Activated CD8-positive, alpha-beta memory T cell treated with anti-CD3 and anti-CD28 coated beads, Interleukin-2, amount 50 U/mL, for 48 hours (primary cell): ENCODE results near the gene UGT1A5.

ENCODE experiments used
- DNase-seq: peaks from one replicate; pipeline ENCODE4 v3.0.0-alpha.2; 2020

UGT1A5 gene

GRCh38 chr2:233789554-233789953 is 76.8 kb downstream of the UGT1A5 start:
- no peak for DNase-seq

DNA sequence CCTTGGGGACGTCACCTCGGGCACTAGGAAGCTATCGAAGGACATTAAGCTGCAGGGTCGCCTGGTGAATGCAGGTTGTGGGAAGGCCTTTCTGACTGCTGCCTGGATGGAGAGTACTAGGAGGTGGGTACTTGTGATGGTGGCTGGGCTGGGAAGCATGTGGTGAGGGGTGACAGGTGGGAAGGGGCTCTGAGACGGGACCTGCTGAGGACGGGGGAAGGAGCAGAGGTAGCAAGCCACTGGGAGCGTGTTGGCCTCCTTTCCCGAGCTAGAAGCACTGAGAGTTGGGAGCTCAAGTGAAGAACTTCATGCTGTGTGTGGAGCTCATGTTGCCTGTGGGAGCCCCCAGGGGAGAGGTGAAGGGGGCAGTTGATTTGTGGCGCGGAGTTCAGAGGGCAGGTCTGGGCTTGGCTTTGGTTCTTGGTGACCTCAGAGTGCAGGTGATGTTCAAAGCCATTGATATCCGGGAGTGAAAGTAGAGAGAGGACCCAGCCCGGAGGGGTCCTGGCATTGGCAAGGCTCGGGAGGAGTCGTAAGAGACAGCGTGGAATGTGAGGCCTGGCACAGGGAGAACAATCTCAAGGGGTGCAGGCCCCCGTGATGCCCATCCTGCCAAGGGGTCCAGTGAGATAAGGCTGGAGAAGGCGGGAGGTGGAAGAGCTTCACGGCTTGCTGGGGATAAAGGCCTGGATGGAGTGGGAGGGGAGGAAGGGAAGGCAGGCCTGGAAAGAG is 78.6 kb downstream of the UGT1A5 start:
- DNase-seq, result no peak

GRCh38 chr2:233791883-233792329 is 79.2 kb downstream of the UGT1A5 start:
- no peak for DNase-seq

GRCh38 chr2:233792720-233793119 is 80.0 kb downstream of the UGT1A5 start:
- no peak for DNase-seq

DNA sequence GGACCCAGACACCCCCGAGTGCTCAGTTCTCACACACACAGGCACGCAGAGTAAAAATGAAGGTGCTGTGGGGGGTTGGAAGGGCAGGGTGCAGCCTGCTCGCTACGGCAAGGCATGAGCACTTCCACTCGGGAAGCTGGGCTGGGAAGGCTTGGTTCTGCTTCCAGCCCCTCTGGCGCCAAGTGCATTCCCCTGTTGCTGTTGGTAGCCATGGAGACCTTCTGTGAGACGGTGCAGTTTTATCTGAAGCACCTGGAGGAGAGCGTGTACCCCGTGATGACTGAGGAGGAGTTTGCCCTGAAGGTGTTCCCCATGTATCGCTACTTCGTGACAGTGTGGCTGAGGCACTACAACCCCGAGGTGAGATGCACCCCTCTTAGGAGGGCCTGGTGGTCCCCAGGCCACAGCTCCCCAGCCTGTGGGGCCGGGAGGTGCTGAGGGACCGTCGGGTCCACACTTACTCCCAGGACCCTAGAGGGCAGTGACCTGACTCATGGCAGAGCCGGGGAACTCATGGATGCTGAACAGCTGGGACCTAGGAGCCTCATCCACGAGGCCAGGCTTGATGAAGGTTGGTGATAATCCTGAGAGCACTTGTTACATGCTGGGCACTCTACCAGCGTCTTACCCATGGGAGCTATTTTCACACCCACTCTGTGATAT is 80.9 kb downstream of the UGT1A5 start:
- DNase-seq, result no peak

DNA sequence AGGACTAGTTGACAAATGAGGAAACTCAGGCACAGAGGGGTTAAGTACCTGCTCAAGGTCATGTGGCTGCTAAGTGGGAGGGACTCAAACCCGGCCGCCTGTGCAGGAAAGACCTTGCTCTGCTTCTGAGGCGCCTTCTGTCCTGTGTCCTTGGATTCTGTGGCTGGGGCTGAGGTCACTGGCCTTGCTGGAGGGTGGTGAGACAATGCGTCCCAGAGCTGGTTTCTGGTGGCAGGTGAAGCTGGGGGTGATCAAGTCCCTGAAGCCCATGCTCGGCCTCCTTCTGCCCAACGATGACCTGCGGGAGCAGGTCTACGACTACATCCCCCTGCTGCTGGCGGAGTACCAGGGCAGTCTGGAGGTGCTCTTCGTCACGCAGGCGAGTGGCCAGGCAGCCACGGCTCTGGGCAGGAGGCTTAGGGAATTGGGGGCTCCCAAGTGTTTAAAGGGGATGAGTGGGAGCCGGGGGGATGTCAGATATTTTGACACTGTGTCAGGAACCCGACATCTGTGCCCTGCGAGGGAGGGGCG is 81.5 kb downstream of the UGT1A5 start:
- DNase-seq, result no peak

DNA sequence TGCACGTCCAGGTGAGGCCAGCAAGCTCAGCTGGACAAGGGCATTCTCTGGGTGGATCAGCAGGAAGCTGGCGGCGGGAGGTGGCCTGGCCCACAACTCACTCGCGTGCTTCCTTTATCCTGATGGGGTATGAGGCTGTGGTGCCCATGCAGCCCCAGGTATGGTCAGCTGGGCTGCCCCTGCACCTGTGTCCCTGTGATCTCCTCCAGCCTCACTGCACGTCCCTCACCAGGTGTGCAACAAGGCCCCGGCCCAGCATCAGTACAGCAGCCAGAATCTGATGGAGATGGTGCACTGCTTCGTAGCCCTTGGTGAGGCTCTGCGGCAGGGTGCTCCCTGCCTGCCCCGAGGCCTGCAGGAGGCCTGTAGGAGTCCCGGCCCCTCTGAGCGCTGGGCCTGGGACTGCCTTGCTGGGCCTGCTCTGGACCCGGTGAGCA is 83.0 kb downstream of the UGT1A5 start:
- peak; percentile 33 for DNase-seq

DNA sequence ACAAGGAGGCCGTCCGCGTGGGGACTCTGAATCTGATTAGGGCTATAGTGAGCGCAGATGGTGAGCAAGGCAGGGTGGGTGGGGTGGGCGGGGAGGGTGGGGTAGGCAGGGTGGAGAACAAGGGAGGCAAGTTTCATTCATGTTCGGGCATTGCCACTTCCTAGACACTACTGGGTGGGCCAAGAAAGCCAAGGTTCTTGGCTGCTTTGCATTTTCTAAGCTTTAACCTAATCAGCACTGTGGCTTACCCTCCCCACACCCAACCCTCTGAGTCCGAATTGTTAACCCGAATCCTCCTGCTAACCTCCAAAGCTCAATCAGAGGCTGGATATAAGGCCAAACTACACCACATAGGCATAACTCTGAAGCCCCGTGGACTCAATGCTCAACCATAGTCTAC is 83.5 kb downstream of the UGT1A5 start:
- no peak for DNase-seq

- peak; percentile 20 for DNase-seq
Observed at GRCh38 chr2:233798335-233799086, 85.8 kb downstream of the UGT1A5 start.

DNA sequence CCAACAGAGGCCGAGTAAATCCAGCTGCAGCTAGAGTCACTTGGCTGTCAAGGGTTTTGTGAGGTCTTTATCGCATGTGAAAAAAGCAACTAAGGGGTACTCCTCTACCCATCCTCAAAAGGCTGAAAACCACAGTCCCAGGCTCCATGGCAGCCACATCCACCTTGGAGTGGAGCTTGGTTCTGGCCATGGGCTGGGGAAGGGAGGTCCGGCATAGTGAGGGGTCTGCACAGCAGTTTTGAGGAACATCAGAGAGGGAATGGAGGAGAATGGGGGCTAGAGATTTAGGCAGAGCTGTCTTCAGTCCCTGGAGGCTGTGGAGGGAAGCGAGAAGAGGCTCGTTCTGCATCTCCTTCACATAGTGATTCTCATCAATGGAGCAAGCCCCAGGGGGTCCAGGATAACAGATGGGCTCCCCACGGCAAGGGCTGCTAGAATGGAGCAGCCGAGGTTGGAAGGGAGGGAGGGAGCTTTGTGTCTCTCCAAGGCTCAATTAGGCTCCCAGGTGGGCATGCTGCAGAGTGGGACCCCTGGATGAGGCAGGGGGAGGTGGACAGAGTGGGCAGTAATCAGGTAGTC is 86.5 kb downstream of the UGT1A5 start:
- DNase-seq, result peak; percentile 34

DNA sequence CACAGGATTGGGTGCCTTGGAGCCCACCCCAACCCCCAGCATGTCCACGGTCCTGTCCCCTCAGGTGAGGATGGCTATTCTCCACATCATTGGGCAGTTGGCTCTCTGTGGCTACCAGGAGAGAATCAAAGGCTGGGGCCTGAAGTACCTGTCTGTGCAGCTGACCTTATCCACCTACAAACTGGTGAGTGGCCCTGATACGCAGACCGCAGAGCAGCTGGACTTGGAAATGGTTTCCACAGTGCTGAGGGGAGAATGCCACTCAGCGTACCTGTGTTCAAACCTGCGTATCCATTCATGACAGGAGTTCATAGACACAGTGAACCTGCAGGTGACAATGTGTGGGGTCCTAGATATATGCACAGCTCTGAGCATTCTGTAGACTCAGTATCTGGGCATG is 87.0 kb downstream of the UGT1A5 start:
- DNase-seq, result peak; percentile 10

DNA sequence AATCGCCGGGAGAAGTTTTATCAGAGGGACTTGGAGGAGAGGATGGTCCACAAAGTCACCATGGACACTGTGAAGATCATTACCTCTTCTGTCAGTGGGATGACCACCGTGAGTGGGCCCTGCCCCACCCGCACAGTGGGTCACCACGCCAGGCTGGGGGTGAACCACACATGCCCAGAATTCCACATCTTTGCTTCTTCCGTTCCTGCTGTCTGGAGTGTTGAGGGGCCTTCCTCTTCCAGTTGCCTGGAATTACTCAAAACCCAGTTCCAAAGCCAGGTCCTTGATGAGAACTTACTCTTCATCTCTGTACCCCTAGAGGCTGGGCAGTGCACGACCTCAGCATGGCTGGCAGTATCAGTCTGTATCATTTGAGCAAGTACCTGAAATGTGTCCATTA is 87.5 kb downstream of the UGT1A5 start:
- DNase-seq, result peak; percentile 22

DNA sequence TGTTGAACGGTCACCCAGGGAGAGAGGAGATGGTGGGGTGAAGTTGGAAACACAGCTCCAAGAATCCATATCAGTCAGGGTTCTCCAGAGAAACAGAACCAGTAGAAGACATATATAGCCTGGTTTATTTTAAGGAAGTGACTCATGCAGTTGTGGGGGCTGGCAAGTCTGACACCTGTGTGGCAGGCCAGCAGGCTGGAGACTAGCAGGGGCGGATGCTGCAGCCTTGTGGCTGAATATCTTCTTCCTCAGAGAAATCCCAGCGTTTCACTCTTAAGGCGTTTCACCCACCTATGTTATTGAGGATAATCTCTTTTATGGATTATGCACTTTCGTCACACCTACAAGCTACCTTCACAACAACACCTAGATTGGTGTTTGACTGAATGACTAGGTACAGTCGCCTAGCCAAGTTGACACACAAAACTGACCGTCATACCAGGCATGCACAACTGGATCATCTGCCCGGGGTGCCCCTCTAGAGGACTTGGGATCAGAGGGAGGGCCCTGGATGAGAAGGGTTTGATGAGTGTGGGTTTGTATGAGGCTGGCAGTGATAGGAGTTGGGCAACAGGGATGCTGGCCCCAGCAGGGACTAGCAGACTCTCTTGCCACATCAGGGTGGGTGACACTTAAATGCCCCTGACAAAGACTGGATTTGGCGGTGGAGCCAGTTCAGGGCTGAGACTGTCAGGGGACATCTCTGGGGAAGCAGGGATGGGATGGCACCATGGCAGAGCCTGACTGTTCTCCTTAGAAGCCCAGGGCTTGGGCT is 88.8 kb downstream of the UGT1A5 start:
- DNase-seq, result peak; percentile 52

- no peak for DNase-seq
Observed at GRCh38 chr2:233802132-233802815, 89.6 kb downstream of the UGT1A5 start.

GRCh38 chr2:233803292-233803911 is 90.7 kb downstream of the UGT1A5 start:
- peak; percentile 23 for DNase-seq

- DNase-seq, result peak; percentile 17
Observed at GRCh38 chr2:233803994-233804393, 91.3 kb downstream of the UGT1A5 start.

- DNase-seq, result peak; percentile 20
Observed at GRCh38 chr2:233807215-233807865, 94.6 kb downstream of the UGT1A5 start.

GRCh38 chr2:233807966-233808935 is 95.5 kb downstream of the UGT1A5 start:
- DNase-seq, result peak; percentile 25

DNA sequence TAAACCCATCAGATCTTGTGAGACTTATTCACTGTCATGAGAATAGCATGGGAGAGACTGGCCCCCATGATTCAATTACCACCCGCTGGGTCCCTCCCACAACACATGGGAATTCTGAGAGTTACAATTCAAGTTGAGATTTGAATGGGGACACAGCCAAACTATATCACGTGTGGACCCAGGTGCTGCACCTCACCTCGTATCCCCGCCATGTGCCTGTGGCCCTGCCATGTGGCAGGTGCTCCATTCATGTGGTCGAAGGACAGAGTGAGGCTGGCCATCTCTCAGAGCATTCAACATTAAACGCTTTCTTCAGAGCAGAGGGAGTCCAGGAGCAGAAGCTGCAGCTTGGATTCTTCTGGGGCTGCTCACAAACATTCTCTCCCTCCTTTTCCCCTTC is 97.7 kb downstream of the UGT1A5 start:
- peak; percentile 26 for DNase-seq
